ENCODE results near the gene LRRC38.

DNA sequence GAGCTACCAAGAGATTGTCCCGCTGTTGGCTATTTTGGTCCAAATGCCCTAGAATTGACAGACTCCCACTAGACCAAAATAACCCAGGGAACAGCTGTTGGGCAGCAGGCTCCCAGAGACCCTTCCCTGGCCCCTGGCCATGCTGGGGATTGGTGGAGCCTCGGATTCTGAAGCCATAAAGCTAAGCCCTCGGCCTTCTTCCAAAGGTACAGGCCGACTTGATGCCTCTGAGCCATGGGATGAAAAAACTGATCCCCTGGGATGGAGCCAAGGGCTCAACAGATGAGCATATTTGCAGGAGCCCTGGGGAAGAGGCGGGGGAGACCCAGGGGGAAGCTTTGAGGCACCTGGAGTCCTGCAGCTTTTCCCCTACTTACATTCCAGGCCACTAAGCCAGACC is 1.0 kb upstream of the LRRC38 start:
- no peak for TF ChIP-seq CTCF (IDR thresholded peaks at IDR 0.05; ENCODE audit: low read depth, low read length)
- no peak for TF ChIP-seq POLR2A (IDR thresholded peaks at IDR 0.05; ENCODE audit: extremely low read depth, insufficient read length)
- no peak for TF ChIP-seq MYC (IDR thresholded peaks at IDR 0.05; ENCODE audit: low read depth, low read length)
- TF ChIP-seq, protein P1, sequence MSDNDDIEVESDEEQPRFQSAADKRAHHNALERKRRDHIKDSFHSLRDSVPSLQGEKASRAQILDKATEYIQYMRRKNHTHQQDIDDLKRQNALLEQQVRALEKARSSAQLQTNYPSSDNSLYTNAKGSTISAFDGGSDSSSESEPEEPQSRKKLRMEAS (IDR thresholded peaks at IDR 0.05; ENCODE audit: low read depth, low read length) = no peak
